ENCODE measurements around the gene ARIH1.

Gene ARIH1

GRCh38 chr15:72536506-72536905 lies 62.4 kb downstream of the ARIH1 start:
- no peak for DNase-seq (ENCODE audit: low read depth in 2 of 3, low spot score in 2 of 3)

- no peak for DNase-seq (ENCODE audit: low read depth in 2 of 3, low spot score in 2 of 3)
Observed at GRCh38 chr15:72538931-72539330, 64.8 kb downstream of the ARIH1 start.

- no peak for DNase-seq (ENCODE audit: low read depth in 2 of 3, low spot score in 2 of 3)
Observed at GRCh38 chr15:72540606-72541237, 66.6 kb downstream of the ARIH1 start.

- DNase-seq (ENCODE audit: low read depth in 2 of 3, low spot score in 2 of 3) = no peak
Observed at GRCh38 chr15:72541674-72542073, 67.5 kb downstream of the ARIH1 start.

GRCh38 chr15:72545156-72545555 lies 71.0 kb downstream of the ARIH1 start:
- DNase-seq (ENCODE audit: low read depth in 2 of 3, low spot score in 2 of 3) = no peak

- DNase-seq (ENCODE audit: low read depth in 2 of 3, low spot score in 2 of 3) = peak in 1 of 3 experiments; percentile 2
Observed at GRCh38 chr15:72554471-72555425, 80.6 kb downstream of the ARIH1 start.

DNA sequence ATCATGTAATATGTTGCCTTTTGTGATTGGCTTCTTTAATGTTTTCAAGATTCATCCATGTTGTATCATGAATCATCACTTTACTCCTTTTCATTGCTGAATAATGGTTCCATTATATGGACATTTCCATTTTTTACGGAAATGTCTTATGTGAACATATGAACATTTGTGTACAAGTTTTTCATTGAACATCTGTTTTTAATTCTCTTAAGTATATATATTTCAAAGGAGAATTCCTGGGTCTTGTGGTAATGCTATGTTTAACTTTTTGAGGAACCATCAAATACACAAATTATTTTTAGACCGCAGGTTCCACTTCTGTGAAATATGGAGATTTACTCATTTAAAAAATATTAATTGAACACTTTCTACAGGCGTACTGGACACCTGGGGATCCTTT lies 85.7 kb downstream of the ARIH1 start:
- DNase-seq (ENCODE audit: low read depth in 2 of 3, low spot score in 2 of 3) = no peak

DNA sequence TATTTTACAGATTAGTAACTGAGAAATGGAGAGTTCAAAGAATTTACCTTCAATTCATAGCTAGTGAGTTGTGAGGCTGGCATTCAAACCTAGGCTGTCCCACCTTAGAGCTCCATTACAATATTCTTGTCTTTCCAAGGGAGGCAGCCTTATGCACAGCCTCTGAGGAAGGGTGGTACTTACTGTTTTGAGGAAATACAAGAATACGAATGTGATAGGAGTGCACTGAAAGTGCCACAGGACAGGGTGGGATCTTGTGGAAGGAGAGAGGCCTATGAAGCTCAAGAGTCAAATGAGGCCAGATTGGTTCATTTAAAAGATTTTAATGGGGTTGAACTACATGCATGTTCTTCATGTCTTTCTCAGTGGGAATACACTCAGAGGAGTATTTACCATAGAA lies 86.3 kb downstream of the ARIH1 start:
- no peak for DNase-seq (ENCODE audit: low read depth in 2 of 3, low spot score in 2 of 3)

- no peak for DNase-seq (ENCODE audit: low read depth in 2 of 3, low spot score in 2 of 3)
Observed at GRCh38 chr15:72562386-72562785, 88.3 kb downstream of the ARIH1 start.

DNA sequence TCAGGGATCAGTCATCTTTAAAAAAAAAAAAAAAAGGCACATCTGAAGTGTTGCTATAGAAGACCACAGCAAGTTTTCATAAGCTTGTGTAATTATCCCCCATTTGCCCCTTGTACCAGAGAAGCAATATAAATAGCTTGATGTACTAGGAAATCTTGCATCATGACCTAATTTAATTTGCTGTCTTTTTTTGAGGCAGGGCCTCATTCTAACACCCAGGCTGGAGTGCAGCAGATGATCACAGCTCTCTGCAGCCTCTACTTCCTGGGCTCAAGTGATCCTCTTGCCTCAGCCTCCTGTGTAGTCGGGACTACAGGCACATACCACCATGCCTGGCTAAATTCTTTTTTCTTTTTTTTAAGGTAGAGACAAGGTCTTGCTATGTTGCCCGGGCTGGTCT lies 88.7 kb downstream of the ARIH1 start:
- no peak for DNase-seq (ENCODE audit: low read depth in 2 of 3, low spot score in 2 of 3)

- no peak for DNase-seq (ENCODE audit: low read depth in 2 of 3, low spot score in 2 of 3)
Observed at GRCh38 chr15:72564091-72564490, 90.0 kb downstream of the ARIH1 start.

- no peak for DNase-seq (ENCODE audit: low read depth in 2 of 3, low spot score in 2 of 3)
Observed at GRCh38 chr15:72566973-72567372, 92.8 kb downstream of the ARIH1 start.

GRCh38 chr15:72570059-72570458 lies 95.9 kb downstream of the ARIH1 start:
- no peak for DNase-seq (ENCODE audit: low read depth in 2 of 3, low spot score in 2 of 3)

DNA sequence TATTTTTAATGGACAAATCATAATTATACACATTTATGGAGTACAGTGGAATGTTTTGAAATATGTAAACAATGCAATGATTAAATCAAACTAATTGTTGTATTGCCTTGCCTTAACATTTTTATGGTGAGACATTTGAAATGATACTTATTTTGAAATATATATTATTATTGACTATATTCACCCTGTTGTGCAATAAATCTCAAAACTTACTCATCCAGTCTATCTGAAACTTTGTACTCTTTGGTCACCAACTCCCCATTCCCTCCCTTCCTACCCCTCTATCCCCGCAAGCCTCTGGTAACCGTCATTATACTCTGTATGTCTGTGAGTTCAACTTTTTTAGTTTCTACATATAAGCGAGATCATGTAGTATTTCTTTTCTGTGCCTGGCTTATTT lies 105.7 kb downstream of the ARIH1 start:
- no peak for DNase-seq (ENCODE audit: low read depth in 2 of 3, low spot score in 2 of 3)

- DNase-seq (ENCODE audit: low read depth in 2 of 3, low spot score in 2 of 3) = no peak
Observed at GRCh38 chr15:72584006-72584405, 109.9 kb downstream of the ARIH1 start.

- DNase-seq (ENCODE audit: low read depth in 2 of 3, low spot score in 2 of 3) = no peak
Observed at GRCh38 chr15:72585025-72585424, 110.9 kb downstream of the ARIH1 start.

GRCh38 chr15:72585476-72586058 lies 111.4 kb downstream of the ARIH1 start:
- DNase-seq (ENCODE audit: low read depth in 2 of 3, low spot score in 2 of 3) = no peak

DNA sequence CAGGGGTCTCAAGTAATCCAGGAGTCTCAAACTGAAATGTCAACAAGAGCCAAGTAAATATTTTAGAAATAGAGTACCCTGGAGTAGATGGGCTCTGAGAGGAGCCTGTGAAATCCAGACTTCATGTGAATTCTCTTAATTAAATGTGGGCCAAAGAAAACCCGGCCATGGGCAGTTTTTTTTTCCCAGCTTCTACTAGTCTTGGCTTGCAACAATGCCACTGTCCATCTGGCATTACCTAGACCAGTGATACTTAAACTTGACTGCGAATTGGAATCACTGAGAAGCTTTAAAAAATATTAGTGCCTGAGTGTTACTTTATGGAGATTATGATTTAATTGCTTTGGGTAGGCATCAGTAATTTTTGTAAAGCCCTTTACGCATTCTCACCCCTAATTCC lies 114.0 kb downstream of the ARIH1 start:
- DNase-seq (ENCODE audit: low read depth in 2 of 3, low spot score in 2 of 3) = no peak

DNA sequence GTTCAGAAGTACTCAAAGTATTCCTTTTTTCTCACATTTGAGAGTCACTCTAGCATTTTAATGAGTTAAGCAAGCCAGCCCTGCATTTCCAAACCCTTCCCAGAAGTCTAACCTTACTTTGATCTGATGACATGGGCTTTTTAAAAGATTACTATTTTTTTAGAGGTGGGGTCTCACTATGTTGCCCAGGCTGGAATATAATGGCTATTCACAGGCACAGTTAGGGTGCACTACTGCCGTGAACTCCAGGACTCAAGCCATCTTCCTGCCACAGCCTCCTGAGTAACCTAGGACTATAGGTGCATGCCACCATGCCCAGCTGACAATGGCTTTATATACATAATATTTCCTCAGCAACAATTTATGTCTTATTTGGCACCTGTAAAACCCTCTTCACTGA lies 116.3 kb downstream of the ARIH1 start:
- no peak for DNase-seq (ENCODE audit: low read depth in 2 of 3, low spot score in 2 of 3)

- DNase-seq (ENCODE audit: low read depth in 2 of 3, low spot score in 2 of 3) = no peak
Observed at GRCh38 chr15:72591361-72591760, 117.2 kb downstream of the ARIH1 start.

- DNase-seq (ENCODE audit: low read depth in 2 of 3, low spot score in 2 of 3) = no peak
Observed at GRCh38 chr15:72592097-72592496, 118.0 kb downstream of the ARIH1 start.

- no peak for DNase-seq (ENCODE audit: low read depth in 2 of 3, low spot score in 2 of 3)
Observed at GRCh38 chr15:72592676-72593075, 118.5 kb downstream of the ARIH1 start.

Data from activated CD8-positive, alpha-beta memory T cell treated with anti-CD3 and anti-CD28 coated beads for 48 hours (primary cell).